GM12873 (cell line): Measurements from ENCODE around the gene LLGL2.

Experiments used
- TF ChIP-seq, protein P1 (sequence below): IDR thresholded peaks from 2 replicates; pipeline ENCODE4 v1.5.1; 2012; ENCODE audit warnings: low read depth, mild to moderate bottlenecking, moderate library complexity, low read length, control low read depth; ENCODE audit not compliant: insufficient read depth; ENCODE audit errors: missing control alignments

Gene LLGL2

DNA sequence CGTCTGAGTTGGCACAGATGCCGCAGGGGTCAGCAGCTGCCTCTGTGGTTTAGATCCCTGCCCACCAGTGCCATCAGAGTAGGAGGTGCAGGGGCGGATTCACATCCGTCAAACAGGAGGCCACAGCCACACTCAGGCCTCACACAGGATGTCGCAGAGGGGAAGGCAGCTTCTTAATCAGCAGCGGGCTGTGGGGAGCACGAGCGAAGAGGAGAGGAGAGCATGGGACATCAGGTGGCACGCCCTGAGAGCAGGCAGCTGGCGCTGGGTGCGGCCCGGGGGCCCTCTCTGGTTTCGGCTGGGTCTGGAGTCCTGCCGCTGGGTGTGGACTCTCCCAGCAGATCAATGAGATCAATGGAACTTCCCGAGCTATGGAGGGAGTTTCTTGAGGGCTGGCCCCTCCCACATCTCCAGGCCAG lies 9.6 kb downstream of the LLGL2 start:
- TF ChIP-seq, protein P1, sequence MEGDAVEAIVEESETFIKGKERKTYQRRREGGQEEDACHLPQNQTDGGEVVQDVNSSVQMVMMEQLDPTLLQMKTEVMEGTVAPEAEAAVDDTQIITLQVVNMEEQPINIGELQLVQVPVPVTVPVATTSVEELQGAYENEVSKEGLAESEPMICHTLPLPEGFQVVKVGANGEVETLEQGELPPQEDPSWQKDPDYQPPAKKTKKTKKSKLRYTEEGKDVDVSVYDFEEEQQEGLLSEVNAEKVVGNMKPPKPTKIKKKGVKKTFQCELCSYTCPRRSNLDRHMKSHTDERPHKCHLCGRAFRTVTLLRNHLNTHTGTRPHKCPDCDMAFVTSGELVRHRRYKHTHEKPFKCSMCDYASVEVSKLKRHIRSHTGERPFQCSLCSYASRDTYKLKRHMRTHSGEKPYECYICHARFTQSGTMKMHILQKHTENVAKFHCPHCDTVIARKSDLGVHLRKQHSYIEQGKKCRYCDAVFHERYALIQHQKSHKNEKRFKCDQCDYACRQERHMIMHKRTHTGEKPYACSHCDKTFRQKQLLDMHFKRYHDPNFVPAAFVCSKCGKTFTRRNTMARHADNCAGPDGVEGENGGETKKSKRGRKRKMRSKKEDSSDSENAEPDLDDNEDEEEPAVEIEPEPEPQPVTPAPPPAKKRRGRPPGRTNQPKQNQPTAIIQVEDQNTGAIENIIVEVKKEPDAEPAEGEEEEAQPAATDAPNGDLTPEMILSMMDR: no peak

DNA sequence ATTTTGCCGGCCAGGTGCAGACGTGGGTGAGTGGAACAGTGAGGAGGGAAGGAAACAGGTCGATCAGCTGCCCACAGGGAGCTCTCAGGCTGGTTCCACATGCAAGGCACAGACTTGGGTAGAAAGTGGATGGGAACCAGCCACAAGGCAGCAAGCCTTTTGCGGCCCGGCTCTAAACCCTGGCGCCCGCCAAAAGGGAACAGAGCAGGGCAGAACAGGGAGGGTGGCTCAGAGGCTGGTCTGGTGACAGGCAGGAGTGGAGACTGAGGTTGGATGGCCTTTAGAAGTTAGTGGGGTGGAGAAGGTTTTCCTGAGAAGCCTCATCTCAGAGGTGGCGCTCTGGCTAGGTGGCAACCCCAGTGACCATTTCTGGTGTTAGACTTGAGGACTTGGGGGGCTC lies 10.4 kb downstream of the LLGL2 start:
- TF ChIP-seq, protein P1: no peak

DNA sequence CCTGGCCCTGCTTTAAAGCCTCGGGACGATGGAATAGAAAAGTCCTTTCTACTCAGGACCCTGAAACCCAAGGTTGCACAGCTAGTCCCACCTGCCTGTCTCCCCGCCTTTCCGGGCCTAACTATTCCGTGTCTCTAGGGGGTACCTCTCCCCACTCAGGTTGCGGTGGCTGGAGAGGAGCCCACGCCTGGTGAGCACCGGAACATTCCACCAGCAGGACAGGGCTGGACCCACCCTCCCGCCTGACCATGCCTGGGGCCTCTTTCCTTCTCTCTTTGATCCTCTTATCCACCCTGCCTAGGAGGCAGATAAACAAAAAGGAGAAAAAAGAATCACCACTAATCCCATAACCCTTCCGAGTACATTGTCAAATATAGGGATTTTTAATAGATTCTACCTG lies 10.9 kb downstream of the LLGL2 start:
- TF ChIP-seq, protein P1: no peak

- TF ChIP-seq, protein P1: no peak
These were observed 14.7 kb downstream of the LLGL2 start for GRCh38 chr17:75539967-75540729.

DNA sequence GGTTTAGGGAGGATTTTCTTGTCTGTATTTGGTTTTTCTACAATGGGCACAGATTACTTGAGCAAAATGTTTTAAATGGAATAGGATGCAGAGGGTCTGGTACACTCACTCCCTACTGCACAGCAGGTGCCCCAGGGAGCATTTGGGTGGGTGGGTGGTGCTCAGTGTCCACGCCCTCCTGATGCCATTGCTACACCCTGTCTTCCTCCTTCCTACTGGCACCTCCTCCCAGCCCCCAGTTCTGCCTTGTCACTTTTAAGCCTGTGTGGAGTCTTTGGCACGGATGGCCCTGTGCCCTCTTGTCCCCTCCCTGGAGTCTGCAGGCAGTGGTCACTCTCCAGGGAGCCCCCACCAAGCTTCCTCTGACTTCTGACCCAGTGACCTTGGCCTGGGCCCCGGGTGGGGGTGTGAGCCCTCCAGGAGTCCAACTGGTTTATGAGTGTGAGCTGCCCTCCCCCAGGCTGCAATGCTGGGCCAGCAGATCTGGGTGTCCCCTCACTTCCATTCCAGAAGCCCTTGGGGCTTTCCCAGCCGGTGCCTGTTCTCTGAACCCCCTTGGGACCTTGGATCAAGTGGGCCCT lies 15.5 kb downstream of the LLGL2 start:
- TF ChIP-seq, protein P1: no peak

GRCh38 chr17:75542229-75542628 lies 16.7 kb downstream of the LLGL2 start:
- TF ChIP-seq, protein P1: no peak

GRCh38 chr17:75542728-75543336 lies 17.3 kb downstream of the LLGL2 start:
- TF ChIP-seq, protein P1: no peak
